Measurements from ENCODE around the gene ELAVL3. TPM values are rescaled to one million over a fixed set of nuclear protein-coding genes. Genes with fewer than 3 reads are reported as not detected.
A peak's percentile ranks its signal among the peaks of the same experiment; 100 is the strongest.
"Not testable (repeated sequence)": the region's sequence is repeated elsewhere in the genome, so short reads cannot be mapped to it uniquely, and the experiment has no call there.

The ELAVL3 gene
- total RNA-seq, 2 experiments from 2014 or later = 0.71 TPM; not detected in 1

DNA sequence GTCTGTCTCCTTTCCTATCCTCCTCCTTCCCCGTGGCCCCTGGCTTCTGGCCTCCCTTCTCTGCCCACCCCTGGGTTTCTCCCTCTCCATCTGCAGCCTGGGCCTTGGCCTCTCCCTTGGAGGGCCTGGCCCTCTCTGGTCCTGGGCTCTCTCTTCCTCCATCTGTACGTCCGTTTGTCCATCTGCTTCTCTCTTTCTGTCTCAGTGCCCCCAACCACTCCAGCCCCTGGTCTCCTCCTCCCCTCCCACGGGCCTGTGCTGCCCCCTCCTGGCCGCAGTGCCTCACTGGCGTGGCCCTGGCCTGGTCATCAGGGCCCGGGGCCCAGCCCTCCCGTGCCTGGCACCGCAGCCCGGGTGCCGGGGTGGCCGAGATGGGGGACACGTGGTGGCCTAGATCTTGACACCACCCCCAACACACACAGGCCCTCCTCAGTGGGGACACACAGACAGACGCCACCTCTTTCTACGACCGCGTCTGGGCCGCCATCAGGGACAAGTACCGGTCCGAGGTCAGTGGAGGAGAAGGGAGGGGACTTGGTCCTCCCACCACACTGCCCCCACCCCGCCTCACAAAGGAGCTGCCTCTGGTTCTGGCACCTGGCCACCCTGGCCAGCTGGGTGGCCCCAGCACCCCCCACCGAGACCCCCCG is 34.1 kb downstream of the ELAVL3 start:
- no peaks in the 10 kb centered on the region for H3K27me3 Mint-ChIP-seq (ENCODE audit: low read depth)
- no peak overlapping the region for H3K4me3 Mint-ChIP-seq
- ATAC-seq (peak; percentile 70), DNase-seq (peak; percentile 49)
- POLR2A ChIA-PET = no interaction called here
- CTCF ChIA-PET = interaction anchor here (1.5 kb wide), 1 partner anchor 65 kb away, joined by 6 read pairs; no protein-coding TSS in a partner anchor
- no peak overlapping the region for H3K27ac Mint-ChIP-seq
- H3K9me3 Mint-ChIP-seq (ENCODE audit: insufficient read depth) = no peaks in the 10 kb centered on the region
- H3K4me1 Mint-ChIP-seq (ENCODE audit: low read depth) = peaks cover 4% of the 10 kb centered on the region
- peaks cover 28% of the 10 kb centered on the region for H3K36me3 Mint-ChIP-seq (ENCODE audit: low read depth)

DNA sequence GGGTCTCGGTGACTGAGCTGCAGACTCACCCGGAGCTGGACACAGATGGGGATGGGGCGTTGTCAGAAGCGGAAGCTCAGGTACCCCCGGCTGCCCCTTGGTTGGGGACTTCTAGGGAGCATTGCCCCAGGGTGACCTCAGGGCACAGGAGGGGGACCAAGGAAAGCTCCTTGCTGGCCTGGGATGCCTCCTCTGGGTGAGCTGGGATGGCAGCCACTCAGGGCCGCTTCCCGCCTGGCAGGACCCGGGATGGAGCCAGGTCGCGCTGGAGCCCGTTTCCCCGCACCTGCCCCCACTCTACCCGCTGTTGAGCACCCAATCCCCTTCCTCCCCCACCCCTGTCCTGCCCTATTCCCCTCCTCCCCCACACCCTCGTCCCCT is 34.6 kb downstream of the ELAVL3 start:
- peaks cover 32% of the 10 kb centered on the region for H3K36me3 Mint-ChIP-seq (ENCODE audit: low read depth)
- H3K27ac Mint-ChIP-seq = no peak overlapping the region
- CTCF ChIA-PET = interaction anchor here (0.9 to 1.6 kb wide), 3 partner anchors 36 to 65 kb away, joined by 3 to 6 read pairs (median 4); no protein-coding TSS in a partner anchor
- H3K9me3 Mint-ChIP-seq (ENCODE audit: insufficient read depth) = no peaks in the 10 kb centered on the region
- no peak for DNase-seq
- POLR2A ChIA-PET = no interaction called here
- H3K4me1 Mint-ChIP-seq (ENCODE audit: low read depth) = peaks cover 5% of the 10 kb centered on the region
- no peak for ATAC-seq
- H3K4me3 Mint-ChIP-seq = no peak overlapping the region
- H3K27me3 Mint-ChIP-seq (ENCODE audit: low read depth) = no peaks in the 10 kb centered on the region

DNA sequence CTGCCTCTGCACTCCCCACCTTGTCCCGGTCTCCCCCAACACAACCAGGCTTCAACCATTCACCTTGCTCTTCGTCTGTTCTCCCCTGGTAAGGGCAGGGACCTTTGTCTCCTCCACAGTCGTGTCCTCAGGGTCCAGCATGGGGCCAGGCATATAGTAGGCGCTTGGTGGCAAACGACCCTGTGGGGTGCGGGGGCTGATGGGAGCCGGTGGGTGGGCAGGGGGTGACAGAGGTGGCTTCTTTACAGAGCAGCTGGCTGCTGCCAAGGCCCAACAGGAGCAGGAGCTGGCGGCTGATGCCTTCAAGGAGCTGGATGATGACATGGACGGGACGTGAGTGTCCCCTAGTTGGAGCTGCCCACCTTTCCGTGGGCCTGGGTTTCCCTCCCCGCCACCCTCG is 35.7 kb downstream of the ELAVL3 start:
- no peaks in the 10 kb centered on the region for H3K27me3 Mint-ChIP-seq (ENCODE audit: low read depth)
- no peak for DNase-seq
- no peaks in the 10 kb centered on the region for H3K9me3 Mint-ChIP-seq (ENCODE audit: insufficient read depth)
- peaks cover 9% of the 10 kb centered on the region for H3K4me1 Mint-ChIP-seq (ENCODE audit: low read depth)
- peaks cover 37% of the 10 kb centered on the region for H3K36me3 Mint-ChIP-seq (ENCODE audit: low read depth)
- no peak overlapping the region for H3K4me3 Mint-ChIP-seq
- no peak for ATAC-seq
- H3K27ac Mint-ChIP-seq = peak overlapping the region; percentile 0
- ChIA-PET CTCF (interaction anchor here (1.5 to 3.0 kb wide), 3 partner anchors 10 to 64 kb away, joined by 4 to 14 read pairs (median 6); partner anchors contain the start of genes ODAD3 and PRKCSH), POLR2A (no interaction called here)

DNA sequence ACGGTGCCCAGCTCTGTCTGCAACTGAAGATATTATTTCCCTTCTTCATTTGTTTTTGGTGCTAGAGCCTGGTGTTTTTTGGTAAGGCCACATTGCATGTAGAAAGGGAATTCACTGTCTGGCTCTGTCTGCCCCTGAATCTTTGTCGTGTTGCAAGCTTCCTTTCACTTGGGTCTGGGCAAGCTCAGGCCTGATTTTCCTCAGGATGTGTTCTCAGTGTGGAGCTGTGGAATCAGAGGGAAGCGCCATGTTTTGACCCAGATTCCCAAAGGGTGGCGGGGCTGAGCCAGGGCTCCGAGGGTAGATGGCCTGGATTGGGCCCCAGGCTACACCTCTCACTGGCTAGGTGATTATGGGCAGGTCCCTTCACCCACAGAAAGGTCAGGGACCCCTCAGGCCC is 36.8 kb downstream of the ELAVL3 start:
- POLR2A ChIA-PET = no interaction called here
- H3K4me1 Mint-ChIP-seq (ENCODE audit: low read depth) = peaks cover 9% of the 10 kb centered on the region
- no peak for ATAC-seq
- peak overlapping the region; percentile 46 for H3K27ac Mint-ChIP-seq
- no peaks in the 10 kb centered on the region for H3K9me3 Mint-ChIP-seq (ENCODE audit: insufficient read depth)
- DNase-seq = no peak
- H3K4me3 Mint-ChIP-seq = no peak overlapping the region
- H3K27me3 Mint-ChIP-seq (ENCODE audit: low read depth) = no peaks in the 10 kb centered on the region
- CTCF ChIA-PET = interaction anchor here (0.9 to 5.5 kb wide), 4 partner anchors 9 to 63 kb away, joined by 3 to 25 read pairs (median 10); partner anchors contain the start of genes ODAD3, PRKCSH and RGL3
- peaks cover 35% of the 10 kb centered on the region for H3K36me3 Mint-ChIP-seq (ENCODE audit: low read depth)

DNA sequence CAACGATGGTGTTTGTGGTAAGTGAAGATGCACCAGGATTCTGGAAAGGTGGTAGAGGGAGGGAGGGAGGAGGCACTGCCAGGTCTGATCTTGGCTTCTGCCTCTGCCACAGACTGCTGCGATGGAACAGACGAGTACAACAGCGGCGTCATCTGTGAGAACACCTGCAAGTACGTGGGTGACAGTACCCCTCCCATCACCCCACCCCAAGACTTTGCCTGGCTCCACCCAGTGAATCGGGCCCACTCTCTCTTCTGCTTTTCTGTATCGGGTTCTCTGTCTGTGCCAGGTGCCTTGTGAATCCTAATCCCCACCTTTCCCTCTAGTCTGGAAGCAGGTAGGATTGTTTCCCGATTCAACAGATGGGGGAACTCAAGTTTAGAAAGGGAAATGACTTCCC is 42.9 kb downstream of the ELAVL3 start:
- Mint-ChIP-seq H3K27me3 (ENCODE audit: low read depth) (no peaks in the 10 kb centered on the region), H3K4me3 (no peak overlapping the region), H3K9me3 (ENCODE audit: insufficient read depth) (no peaks in the 10 kb centered on the region), H3K27ac (no peak overlapping the region), H3K36me3 (ENCODE audit: low read depth) (peaks cover 50% of the 10 kb centered on the region), H3K4me1 (ENCODE audit: low read depth) (peaks cover 28% of the 10 kb centered on the region)
- ChIA-PET POLR2A (no interaction called here), CTCF (no interaction called here)
- no peak for DNase-seq
- ATAC-seq = no peak

DNA sequence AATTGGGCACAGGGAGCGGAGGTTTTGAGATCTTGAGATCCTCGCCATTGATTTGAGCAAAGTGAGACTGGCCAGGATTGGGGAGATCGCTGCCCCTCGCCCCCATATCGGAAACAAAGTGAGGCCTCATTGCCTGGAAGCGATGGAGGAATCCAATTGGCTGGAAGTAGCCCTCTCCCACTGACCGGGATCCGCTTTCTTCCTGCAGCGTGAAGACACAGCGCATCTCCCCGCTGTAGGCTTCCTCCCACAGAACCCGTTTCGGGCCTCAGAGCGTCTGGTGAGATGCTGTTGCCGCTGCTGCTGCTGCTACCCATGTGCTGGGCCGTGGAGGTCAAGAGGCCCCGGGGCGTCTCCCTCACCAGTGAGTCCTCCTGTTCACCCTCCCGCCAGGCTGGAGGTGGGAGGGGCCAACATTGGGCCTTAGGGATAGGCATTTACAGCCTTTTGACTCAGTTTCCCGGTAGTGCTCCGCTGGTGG is 45.0 kb downstream of the ELAVL3 start:
- peak overlapping the region; percentile 100 for H3K27ac Mint-ChIP-seq
- H3K9me3 Mint-ChIP-seq (ENCODE audit: insufficient read depth) = no peaks in the 10 kb centered on the region
- CTCF ChIA-PET = interaction anchor here (0.6 to 1.4 kb wide), 17 partner anchors 9 to 152 kb away, joined by 3 to 19 read pairs (median 4); partner anchors contain the start of genes SWSAP1 and ZNF653
- peaks cover 22% of the 10 kb centered on the region for H3K4me1 Mint-ChIP-seq (ENCODE audit: low read depth)
- DNase-seq = peak; percentile 43
- peaks cover under 1% of the 10 kb centered on the region for H3K27me3 Mint-ChIP-seq (ENCODE audit: low read depth)
- H3K36me3 Mint-ChIP-seq (ENCODE audit: low read depth) = peaks cover 34% of the 10 kb centered on the region
- peak overlapping the region; percentile 100 for H3K4me3 Mint-ChIP-seq
- no peak for ATAC-seq
- POLR2A ChIA-PET = interaction anchor here (1.2 to 3.4 kb wide), 2 partner anchors 16 to 61 kb away, joined by 3 to 10 read pairs; partner anchors contain the start of genes RGL3 and SWSAP1

DNA sequence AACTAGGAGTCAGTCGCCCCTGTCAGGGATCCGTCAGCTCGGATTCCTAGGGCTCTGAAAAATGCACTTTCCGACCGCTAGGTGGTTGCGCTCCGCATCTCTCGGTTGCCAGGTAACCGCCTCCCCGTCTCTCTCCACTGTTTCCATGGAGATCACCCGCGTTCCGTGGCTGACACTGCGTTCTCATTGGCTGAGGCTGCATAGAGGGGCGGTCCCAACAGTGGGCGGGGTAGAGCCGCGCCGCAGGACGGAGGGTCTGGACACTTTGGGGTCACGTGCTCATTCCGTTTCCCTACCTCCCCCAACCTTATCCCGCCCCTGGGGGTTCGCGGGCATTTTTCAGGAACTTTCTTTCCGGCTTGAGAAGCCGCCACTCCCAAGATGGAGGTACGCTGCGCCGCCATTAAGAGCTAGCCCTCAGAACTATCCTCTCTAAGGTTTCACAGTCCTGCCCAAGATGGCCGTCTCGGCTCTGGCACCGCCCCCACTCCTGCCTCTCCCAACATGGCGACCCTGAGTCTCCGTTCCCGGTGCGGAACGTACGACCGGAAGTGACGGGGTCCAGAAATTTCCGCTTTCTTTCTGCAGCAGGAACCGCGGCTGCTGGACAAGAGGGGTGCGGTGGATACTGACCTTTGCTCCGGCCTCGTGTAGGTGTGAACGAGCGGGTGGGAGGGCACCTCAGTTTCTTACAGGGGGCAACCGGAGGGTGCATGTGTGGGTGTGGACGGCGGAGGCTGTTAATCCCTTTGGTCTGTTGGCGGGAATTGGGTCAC is 45.6 kb downstream of the ELAVL3 start, which contains the start of the genes ODAD3 and PRKCSH:
Gene ODAD3, minus strand, starts transcription at position 65 of the 776 bp plus-strand sequence. CDS start 105 bp downstream, outside the sequence.
Gene PRKCSH, plus strand, starts transcription at position 579 of the 776 bp plus-strand sequence. CDS start 483 bp downstream, outside the sequence.
- no peaks in the 10 kb centered on the region for H3K9me3 Mint-ChIP-seq (ENCODE audit: insufficient read depth)
- peak; percentile 100 for DNase-seq
- peak within 1 kb of the TSS; percentile 100 for H3K4me3 Mint-ChIP-seq
- peak; percentile 96 for ATAC-seq
- peaks cover 19% of the 10 kb centered on the region for H3K4me1 Mint-ChIP-seq (ENCODE audit: low read depth)
- peaks cover 31% of the 10 kb centered on the region for H3K36me3 Mint-ChIP-seq (ENCODE audit: low read depth)
- H3K27ac Mint-ChIP-seq = peak within 1 kb of the TSS; percentile 100
- ChIA-PET POLR2A (interaction anchor here (0.6 to 3.4 kb wide), 4 partner anchors 54 to 565 kb away, joined by 3 to 10 read pairs (median 3); partner anchors contain the start of genes SMARCA4 and SWSAP1), CTCF (interaction anchor here (0.6 to 1.4 kb wide), 18 partner anchors 9 to 153 kb away, joined by 3 to 19 read pairs (median 4); partner anchors contain the start of genes SWSAP1 and ZNF653)
- peaks cover 6% of the 10 kb centered on the region for H3K27me3 Mint-ChIP-seq (ENCODE audit: low read depth)

DNA sequence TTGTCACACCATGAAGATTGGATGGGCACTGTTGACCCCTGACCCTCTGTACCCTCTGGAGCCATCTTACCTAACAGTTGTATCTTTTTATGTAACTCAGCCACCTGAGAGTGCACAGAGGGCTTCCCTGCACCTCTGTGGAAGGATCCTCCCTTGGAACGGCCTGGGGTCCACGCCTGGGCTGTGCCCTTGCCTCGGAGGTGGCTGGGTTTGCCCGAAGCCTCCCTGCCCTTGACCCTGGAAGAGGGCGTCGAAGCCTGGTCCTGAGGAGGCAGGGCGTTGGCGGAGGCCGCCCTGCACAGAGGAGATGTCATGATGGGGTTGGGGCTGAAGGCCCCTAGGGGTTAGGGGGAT is 46.2 kb downstream of the ELAVL3 start:
- peak overlapping the region; percentile 100 for H3K27ac Mint-ChIP-seq
- POLR2A ChIA-PET = interaction anchor here (0.6 to 3.4 kb wide), 4 partner anchors 54 to 564 kb away, joined by 3 to 10 read pairs (median 3); partner anchors contain the start of genes SMARCA4 and SWSAP1
- H3K9me3 Mint-ChIP-seq (ENCODE audit: insufficient read depth) = no peaks in the 10 kb centered on the region
- H3K4me3 Mint-ChIP-seq = peak overlapping the region; percentile 100
- DNase-seq = no peak
- CTCF ChIA-PET = interaction anchor here (0.7 to 1.4 kb wide), 9 partner anchors 10 to 115 kb away, joined by 3 to 19 read pairs (median 5); partner anchors contain the start of gene SWSAP1
- H3K36me3 Mint-ChIP-seq (ENCODE audit: low read depth) = peaks cover 31% of the 10 kb centered on the region
- ATAC-seq = peak; percentile 35
- H3K4me1 Mint-ChIP-seq (ENCODE audit: low read depth) = peaks cover 19% of the 10 kb centered on the region
- peaks cover 7% of the 10 kb centered on the region for H3K27me3 Mint-ChIP-seq (ENCODE audit: low read depth)

DNA sequence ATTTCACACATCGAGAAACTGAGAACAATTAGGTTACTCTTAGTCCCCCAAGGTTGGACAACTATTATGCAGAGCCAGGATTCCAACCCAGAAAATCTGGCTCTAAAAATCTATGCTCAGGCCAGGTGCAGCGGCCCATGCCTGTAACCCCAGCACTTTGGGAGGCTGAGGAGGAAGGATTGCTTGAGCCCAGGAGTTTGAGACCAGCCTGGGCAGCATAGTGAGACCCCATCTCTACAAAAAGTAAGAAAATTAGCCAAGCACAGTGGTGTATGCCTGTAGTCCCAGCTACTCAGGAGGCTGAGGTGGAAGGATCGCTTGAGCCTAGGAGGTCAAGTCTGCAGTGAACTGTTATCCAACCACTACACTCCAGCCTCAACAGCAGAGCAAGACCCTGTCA is 47.3 kb downstream of the ELAVL3 start:
- DNase-seq; CTCF ChIA-PET; H3K9me3 Mint-ChIP-seq (ENCODE audit: insufficient read depth); H3K27ac Mint-ChIP-seq; ATAC-seq; H3K4me3 Mint-ChIP-seq; H3K27me3 Mint-ChIP-seq (ENCODE audit: low read depth): not testable (repeated sequence)
- Mint-ChIP-seq H3K4me1 (ENCODE audit: low read depth) (peaks cover 19% of the 10 kb centered on the region), H3K36me3 (ENCODE audit: low read depth) (peaks cover 27% of the 10 kb centered on the region)
- POLR2A ChIA-PET = interaction anchor here (1.2 kb wide), 1 partner anchor 52 kb away, joined by 3 read pairs; no protein-coding TSS in a partner anchor

DNA sequence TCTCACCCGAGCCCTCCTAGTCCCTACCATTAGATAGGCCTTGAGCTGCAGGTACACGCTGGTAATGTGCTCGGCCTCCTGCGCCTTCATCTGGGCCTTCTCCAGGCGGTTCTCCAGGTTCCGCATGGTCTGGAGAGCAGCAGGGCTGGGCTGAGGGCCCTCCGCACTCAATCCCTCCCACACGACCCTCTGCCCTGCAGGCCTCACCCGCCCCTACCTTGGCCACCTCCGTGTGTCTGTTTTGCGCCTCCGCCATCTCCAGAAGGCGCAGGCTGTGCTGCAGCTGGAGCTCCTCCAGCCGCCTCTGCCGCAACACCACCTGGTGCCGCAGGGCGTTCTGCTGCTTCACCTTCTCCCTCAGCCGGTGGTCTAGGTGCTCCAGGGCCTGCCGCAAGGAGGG is 54.2 kb downstream of the ELAVL3 start:
- POLR2A ChIA-PET = no interaction called here
- CTCF ChIA-PET = no interaction called here
- Mint-ChIP-seq H3K27ac (no peak overlapping the region), H3K4me1 (ENCODE audit: low read depth) (peaks cover 22% of the 10 kb centered on the region), H3K9me3 (ENCODE audit: insufficient read depth) (no peaks in the 10 kb centered on the region), H3K36me3 (ENCODE audit: low read depth) (no peaks in the 10 kb centered on the region), H3K27me3 (ENCODE audit: low read depth) (peaks cover 30% of the 10 kb centered on the region), H3K4me3 (no peak overlapping the region)
- ATAC-seq = no peak
- no peak for DNase-seq

DNA sequence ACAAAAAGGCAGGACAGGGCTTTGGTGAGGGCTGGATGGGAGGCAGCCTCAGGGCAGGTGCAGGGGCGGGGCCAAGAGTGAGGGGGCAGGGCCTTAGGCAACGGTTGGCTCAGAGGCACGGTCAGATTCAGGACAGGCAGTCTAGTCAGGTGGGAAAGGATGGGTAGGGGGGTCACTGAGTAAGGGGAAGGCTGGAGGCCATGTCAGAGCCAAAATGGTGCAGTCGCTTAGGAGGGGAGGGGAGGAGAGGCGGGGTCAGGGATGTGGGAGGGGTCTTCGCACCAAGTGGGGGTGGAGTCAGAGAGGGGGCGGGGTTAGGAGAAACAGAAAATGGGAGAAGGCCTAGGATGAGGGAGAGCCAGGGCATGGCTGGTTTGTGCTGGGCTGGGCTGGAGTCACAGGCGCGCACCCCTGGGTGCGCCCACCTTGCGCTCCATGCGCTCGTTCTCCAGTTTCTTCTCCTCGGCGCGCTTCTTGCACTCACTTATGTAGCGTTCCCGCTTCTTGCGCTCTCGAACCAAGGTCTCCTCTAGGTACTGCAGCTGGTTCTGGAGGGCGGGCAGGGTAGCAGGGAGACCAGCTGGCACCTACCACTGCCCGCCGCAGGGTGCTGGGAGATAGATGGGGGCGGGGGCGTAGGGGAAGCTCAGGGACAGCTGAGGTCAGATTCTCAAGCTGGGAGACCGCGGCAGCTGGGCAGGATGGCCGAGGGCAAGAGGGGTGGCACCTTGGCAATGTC is 55.0 kb downstream of the ELAVL3 start:
- ATAC-seq (no peak), DNase-seq (no peak)
- no peak overlapping the region for H3K4me3 Mint-ChIP-seq
- POLR2A ChIA-PET = no interaction called here
- CTCF ChIA-PET = no interaction called here
- H3K27me3 Mint-ChIP-seq (ENCODE audit: low read depth) = peaks cover 37% of the 10 kb centered on the region
- H3K4me1 Mint-ChIP-seq (ENCODE audit: low read depth) = peaks cover 30% of the 10 kb centered on the region
- H3K36me3 Mint-ChIP-seq (ENCODE audit: low read depth) = no peaks in the 10 kb centered on the region
- H3K9me3 Mint-ChIP-seq (ENCODE audit: insufficient read depth) = no peaks in the 10 kb centered on the region
- H3K27ac Mint-ChIP-seq = no peak overlapping the region
